HG03139 (cell line): ENCODE data around the gene ERGIC3.
"Not testable (repeated sequence)": the region's sequence is repeated elsewhere in the genome, so short reads cannot be mapped to it uniquely, and the experiment has no call there.

Source experiments
- ATAC-seq: cut with Tn5 transposase; IDR thresholded peaks from one replicate; pipeline ENCODE4 v1.9.1; 2021; ENCODE audit not compliant: unreplicated experiment

Gene ERGIC3

GRCh38 chr20:35517767-35518166 lies 24.1 kb upstream of the ERGIC3 start:
- ATAC-seq = not testable (repeated sequence)

- no peak for ATAC-seq
Measured at GRCh38 chr20:35518955-35519354, 22.9 kb upstream of the ERGIC3 start.

- no peak for ATAC-seq
Measured at GRCh38 chr20:35523298-35523888, 18.5 kb upstream of the ERGIC3 start.

- no peak for ATAC-seq
Measured at GRCh38 chr20:35525639-35526038, 16.2 kb upstream of the ERGIC3 start.

- ATAC-seq = no peak
Measured at GRCh38 chr20:35527122-35527769, 14.6 kb upstream of the ERGIC3 start.

DNA sequence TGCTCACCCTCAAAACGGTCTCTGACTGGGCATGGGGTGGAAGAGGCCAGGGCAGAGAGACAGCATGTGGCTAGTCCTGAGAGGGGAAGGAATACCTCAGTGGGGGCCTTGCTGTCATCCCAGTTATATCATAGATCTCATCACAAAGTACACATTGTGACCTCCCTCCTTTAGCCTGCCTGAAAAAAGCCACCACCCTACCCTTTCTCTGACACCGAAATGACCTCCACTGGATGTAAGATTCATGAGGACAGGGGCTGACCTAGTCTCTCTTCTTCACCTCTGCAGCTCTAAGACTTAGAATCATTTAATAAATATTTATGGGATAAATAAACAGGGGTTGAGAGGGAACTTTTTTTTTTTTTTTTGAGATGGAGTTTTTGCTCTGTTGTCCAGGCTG lies 12.3 kb upstream of the ERGIC3 start, which contains the start of gene C20orf173:
C20orf173 (minus strand) TSS at position 101 of the 400 bp plus-strand sequence. CDS start 279 bp downstream, outside the sequence.
- no peak for ATAC-seq

DNA sequence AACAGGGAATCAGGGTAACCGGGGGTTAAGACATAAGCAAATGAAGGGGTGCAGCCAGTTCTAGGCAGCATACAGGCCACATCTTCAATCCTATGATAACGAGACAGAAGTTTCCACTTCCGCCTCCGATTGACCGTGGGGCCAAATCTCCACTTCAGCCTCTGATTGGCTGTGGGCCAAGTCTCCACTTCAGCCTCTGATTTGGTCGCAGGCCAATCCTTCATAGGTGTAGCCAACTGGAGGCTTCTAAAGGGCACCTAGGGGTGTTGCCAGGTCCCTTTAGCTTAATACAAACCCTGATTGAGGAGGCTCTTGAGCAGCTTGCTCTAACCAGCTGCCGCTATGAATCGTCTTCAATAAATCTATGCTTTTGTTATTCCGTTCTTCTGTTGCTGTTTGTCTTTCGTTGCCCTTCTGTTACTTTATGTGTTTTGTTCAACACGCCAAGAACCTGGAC lies 2.1 kb upstream of the ERGIC3 start:
- ATAC-seq = no peak

DNA sequence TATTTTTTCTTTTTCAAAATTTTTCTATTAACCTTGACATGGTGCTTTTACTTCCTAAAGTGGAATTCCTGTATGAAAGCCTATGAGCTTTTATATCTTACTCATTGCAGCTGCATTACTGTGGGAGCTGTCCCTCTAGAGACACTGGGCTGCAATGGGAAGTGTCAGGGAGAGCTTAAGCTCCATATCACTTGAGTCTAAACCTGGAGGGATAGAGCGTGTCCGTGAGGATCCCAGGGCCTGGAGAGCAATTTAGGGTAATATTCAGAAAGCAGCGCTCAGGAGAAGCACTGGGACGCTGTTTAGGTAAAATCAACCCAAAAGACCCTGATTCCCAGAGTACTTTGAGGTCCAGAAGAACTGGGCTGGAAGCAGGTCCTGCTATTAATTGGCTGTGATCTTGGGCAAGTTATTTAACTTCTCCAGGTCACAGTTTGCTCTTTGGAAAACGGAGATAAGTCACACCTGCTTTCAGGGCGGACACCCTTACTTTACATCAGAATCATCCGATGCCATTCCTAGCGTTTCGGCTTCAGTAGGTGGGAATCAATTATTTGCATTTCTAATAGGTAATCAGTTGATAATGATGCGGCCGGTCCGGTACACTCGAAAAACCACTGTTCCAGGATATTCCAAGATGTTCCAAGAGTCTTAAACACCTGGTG lies 628 bp upstream of the ERGIC3 start:
- no peak for ATAC-seq

DNA sequence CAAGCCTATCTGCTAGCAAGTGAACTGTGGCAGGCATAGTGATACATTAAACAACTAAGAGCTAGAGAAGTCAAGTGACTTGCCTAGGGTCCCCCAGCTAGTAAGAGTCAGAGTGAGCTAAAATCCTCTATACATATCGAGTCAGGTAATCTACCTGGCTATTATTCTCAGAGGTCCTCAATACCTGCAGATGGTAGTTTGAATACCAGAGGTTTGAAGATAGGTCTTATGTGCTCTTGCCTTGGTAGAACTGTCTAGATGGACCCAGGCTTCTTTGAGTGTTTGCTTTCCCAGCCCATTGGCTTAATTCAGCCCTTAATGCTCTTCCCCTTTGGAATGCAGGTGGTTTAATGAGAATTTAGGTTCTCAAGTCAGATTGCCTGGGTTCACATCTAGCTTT lies 1.1 kb downstream of the ERGIC3 start:
- no peak for ATAC-seq

DNA sequence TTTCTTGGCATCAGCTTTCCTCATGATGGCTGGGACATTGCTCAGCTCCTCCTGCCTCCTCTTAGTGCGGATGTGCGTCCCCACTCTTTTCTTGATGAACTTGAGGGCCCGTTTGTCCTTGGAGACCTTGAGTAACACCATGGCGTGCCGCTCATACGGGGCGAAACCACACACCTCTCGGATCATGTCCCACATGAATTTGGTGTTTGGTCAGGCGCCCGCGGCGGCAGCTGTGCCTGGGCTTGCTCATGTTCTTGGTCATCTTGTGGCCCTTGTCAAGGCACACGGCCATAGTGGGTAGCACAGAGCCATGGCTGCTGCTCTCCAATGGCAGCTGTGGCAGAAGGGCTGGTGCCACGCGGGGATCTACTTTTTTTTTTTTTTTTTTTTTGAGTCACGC lies 2.6 kb downstream of the ERGIC3 start:
- no peak for ATAC-seq

DNA sequence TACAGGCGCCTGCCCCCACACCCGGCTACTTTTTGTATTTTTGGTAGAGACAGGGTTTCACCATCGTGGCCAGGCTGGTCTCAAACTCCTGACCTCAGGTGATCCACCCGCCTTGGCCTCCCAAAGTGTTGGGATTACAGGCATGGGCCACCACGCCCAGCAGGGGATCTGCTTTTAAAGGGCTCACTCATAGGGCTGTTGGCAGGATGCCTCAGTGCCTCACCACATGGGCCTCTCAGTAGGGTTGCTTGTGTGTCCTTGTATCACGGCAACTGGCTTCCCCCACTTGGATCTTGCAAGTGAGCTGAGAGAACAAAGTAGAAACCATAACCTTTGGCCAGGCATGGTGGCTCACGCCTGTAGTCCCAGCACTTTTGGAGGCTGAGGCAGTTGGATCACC lies 3.1 kb downstream of the ERGIC3 start:
- not testable (repeated sequence) for ATAC-seq

DNA sequence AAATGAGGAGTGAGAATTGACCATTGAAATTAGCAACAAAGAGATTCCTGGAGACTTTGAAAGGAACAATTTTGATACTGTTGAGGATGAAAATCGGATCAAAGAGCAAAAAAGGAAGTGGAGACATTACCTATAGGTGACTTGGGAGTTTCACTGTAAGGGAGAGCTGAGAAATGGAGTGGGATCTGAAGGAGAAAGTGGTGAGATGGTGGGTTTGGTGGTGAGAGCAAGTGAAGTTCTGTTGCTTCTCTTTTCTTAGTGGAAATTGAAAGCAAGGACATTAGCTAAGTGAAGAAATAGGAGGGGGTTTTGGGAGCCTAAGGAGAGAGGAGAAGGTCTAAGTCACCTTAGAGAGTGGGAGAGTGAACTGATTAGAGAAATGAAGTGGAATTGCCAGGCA lies 4.2 kb downstream of the ERGIC3 start:
- ATAC-seq = no peak

GRCh38 chr20:35547329-35547728 lies 5.5 kb downstream of the ERGIC3 start:
- no peak for ATAC-seq

DNA sequence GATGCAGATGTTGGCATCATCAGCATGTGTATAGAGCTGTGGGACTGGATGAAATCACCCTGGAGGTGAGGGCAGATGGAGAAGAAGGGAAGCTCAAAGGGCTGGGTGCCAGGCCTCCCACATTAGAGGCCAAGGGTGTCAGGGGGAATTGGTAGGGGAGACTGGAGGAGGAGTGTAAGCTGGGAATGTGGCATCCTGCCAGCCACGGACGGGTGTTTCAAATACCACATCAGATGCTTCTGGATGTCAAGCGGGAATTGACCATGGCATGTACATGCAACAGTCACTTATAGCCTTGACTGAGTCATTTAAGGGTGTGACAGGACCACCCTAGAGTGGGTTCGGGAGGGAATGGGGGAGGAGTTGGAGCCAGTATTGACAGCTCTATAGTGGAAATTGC lies 9.6 kb downstream of the ERGIC3 start:
- no peak for ATAC-seq

DNA sequence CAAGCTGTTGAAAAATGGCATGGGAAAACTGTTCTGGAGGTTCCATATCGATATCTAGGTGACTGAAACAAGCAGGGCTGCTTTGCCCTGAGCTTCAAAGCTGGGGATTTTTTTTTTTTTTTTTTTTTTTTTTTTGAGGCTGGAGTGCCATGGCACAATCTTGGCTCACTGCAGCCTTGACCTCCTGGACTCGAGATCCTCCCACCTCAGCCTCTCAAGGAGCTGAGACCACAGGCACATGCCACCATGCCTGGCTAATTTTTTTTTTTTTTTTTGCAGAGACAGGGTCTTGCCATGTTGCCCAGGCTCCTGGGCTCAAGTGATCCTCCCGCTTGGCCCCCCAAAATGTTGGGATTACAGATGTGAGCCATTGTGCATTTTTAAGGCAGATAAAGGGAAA lies 11.0 kb downstream of the ERGIC3 start:
- no peak for ATAC-seq

GRCh38 chr20:35555461-35555860 lies 13.6 kb downstream of the ERGIC3 start:
- not testable (repeated sequence) for ATAC-seq

- ATAC-seq = no peak
Measured at GRCh38 chr20:35555951-35556645, 14.2 kb downstream of the ERGIC3 start.

DNA sequence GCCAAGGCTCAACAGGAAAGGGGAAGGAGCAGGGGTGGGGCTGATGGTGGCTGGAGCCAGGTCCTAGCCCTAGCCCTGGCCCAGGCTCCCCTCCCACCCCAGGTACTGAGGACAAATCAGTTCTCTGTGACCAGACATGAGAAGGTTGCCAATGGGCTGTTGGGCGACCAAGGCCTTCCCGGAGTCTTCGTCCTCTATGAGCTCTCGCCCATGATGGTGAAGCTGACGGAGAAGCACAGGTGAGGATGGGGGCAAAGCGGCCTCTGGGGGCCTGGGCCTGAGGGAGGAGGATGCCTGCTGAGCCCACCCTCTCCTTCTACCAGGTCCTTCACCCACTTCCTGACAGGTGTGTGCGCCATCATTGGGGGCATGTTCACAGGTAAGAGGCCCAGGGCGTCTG lies 15.0 kb downstream of the ERGIC3 start:
- ATAC-seq = no peak

DNA sequence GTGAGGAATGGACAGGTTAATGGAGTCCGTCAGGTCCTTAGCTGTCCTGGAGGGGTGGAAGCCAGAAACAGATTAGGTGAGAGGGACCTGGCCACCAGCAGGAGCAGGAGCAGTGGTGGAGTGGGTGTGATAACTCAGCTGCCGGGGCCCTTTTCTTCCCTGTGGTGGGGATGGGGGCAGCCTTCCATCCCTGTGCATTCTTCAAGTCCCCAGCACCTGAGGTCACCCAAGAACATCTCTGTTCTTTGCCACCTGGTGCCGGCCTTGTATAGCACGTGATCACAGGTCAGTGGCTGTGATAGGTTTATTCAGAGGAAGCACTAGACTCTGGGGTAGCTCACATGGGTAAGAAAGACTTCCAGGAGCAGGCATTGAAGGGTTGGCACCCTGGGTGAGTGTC lies 16.6 kb downstream of the ERGIC3 start:
- ATAC-seq = no peak

- ATAC-seq = no peak
Measured at GRCh38 chr20:35559042-35559693, 17.3 kb downstream of the ERGIC3 start.

DNA sequence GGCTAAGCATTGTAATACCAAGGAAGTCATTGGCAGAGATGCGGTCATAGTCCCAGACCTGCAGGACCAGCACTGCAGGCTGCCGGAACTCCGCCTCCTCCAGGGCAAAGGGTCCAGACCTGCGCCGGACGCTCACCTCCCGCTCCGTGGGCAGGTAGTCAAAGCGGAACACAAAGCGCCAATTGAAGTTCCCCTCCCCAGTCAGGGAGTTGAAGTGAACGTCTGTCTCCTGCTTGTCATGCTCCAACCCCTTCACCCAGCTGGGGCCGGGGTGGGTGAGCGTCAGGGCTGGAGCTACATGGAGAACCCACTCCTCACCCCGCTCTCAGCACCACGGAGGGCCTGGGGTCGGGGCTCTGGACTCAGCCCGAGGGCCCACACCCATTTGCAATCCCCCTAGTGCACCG lies 18.2 kb downstream of the ERGIC3 start:
- no peak for ATAC-seq
